Measurements from ENCODE around the gene CLEC20A.
A peak's percentile ranks its signal among the peaks of the same experiment; 100 is the strongest.

Gene CLEC20A

GRCh38 chr1:178502330-178502714 lies 5.6 kb upstream of the CLEC20A start:
- no peak for DNase-seq (ENCODE audit: low read depth)
- TF ChIP-seq CTCF (IDR thresholded peaks at IDR 0.05; ENCODE audit: control insufficient read depth, extremely low read depth, insufficient read depth), result no peak
- no peak overlapping the region for H3K4me3 ChIP-seq (ENCODE audit: low read depth, low read length)

GRCh38 chr1:178501705-178502329 lies 5.1 kb upstream of the CLEC20A start:
- TF ChIP-seq CTCF (IDR thresholded peaks at IDR 0.05; ENCODE audit: control insufficient read depth, extremely low read depth, insufficient read depth), result peak; percentile 74
- H3K4me3 ChIP-seq (ENCODE audit: low read depth, low read length), result no peak overlapping the region
- DNase-seq (ENCODE audit: low read depth), result peak; percentile 18

- no peak overlapping the region for H3K4me3 ChIP-seq (ENCODE audit: low read depth, low read length)
- no peak for TF ChIP-seq CTCF (IDR thresholded peaks at IDR 0.05; ENCODE audit: control insufficient read depth, extremely low read depth, insufficient read depth)
- no peak for DNase-seq (ENCODE audit: low read depth)
These were observed 4.3 kb upstream of the CLEC20A start for GRCh38 chr1:178500936-178501554.

- no peak for DNase-seq (ENCODE audit: low read depth)
- no peak overlapping the region for H3K4me3 ChIP-seq (ENCODE audit: low read depth, low read length)
- TF ChIP-seq CTCF (IDR thresholded peaks at IDR 0.05; ENCODE audit: control insufficient read depth, extremely low read depth, insufficient read depth), result no peak
These were observed 3.5 kb upstream of the CLEC20A start for GRCh38 chr1:178500091-178500770.

GRCh38 chr1:178498896-178499675 lies 2.3 kb upstream of the CLEC20A start:
- DNase-seq (ENCODE audit: low read depth), result no peak
- no peak for TF ChIP-seq CTCF (IDR thresholded peaks at IDR 0.05; ENCODE audit: control insufficient read depth, extremely low read depth, insufficient read depth)
- H3K4me3 ChIP-seq (ENCODE audit: low read depth, low read length), result no peak overlapping the region

GRCh38 chr1:178497903-178498478 lies 1.2 kb upstream of the CLEC20A start:
- no peak overlapping the region for H3K4me3 ChIP-seq (ENCODE audit: low read depth, low read length)
- no peak for TF ChIP-seq CTCF (IDR thresholded peaks at IDR 0.05; ENCODE audit: control insufficient read depth, extremely low read depth, insufficient read depth)
- no peak for DNase-seq (ENCODE audit: low read depth)

All from LNCaP clone FGC (cell line).